KMS-11 (cell line): ENCODE data around the gene C19orf25.

Experiments
- H2AFZ ChIP-seq: fragments of 200-600 bp; sonication (generic); 2 replicates; pipeline ENCODE4 v1.6.1; 2016; ENCODE audit warnings: antibody characterized with exemption, mixed run types, low read depth
- H3K27ac ChIP-seq: fragments of 200-600 bp; sonication (generic); 2 replicates; pipeline ENCODE4 v1.6.1; 2016; ENCODE audit warnings: mild to moderate bottlenecking, mixed run types
- H3K27me3 ChIP-seq: fragments of 200-600 bp; sonication (generic); 2 replicates; pipeline ENCODE4 v1.6.1; 2017; ENCODE audit warnings: mild to moderate bottlenecking, low read depth, mixed run types, moderate library complexity; ENCODE audit not compliant: insufficient read depth
- H3K36me3 ChIP-seq: fragments of 200-600 bp; sonication (generic); 2 replicates; pipeline ENCODE4 v1.6.1; 2017; ENCODE audit warnings: mild to moderate bottlenecking, mixed run types; ENCODE audit not compliant: insufficient read depth
- H3K4me1 ChIP-seq: fragments of 200-600 bp; sonication (generic); 2 replicates; pipeline ENCODE4 v1.6.1; 2016; ENCODE audit warnings: mild to moderate bottlenecking, low read depth, mixed run types; ENCODE audit not compliant: poor library complexity, severe bottlenecking
- H3K4me2 ChIP-seq: fragments of 200-600 bp; sonication (generic); 2 replicates; pipeline ENCODE4 v1.7.0; 2016; ENCODE audit warnings: mild to moderate bottlenecking, mixed run types
- H3K4me3 ChIP-seq: fragments of 200-600 bp; sonication (generic); IDR thresholded peaks from 2 replicates; pipeline ENCODE4 v1.6.1; 2017; ENCODE audit warnings: low read depth, low read length, mixed read lengths; ENCODE audit not compliant: insufficient read depth
- H3K79me2 ChIP-seq: fragments of 200-600 bp; sonication (generic); 2 replicates; pipeline ENCODE4 v1.6.1; 2016; ENCODE audit warnings: low read depth, mixed run types; ENCODE audit not compliant: insufficient read depth
- H3K9ac ChIP-seq: fragments of 200-600 bp; sonication (generic); 2 replicates; pipeline ENCODE4 v1.6.1; 2016; ENCODE audit warnings: mild to moderate bottlenecking, mixed run types
- H4K20me1 ChIP-seq: fragments of 200-600 bp; sonication (generic); 2 replicates; pipeline ENCODE4 v1.6.1; 2016; ENCODE audit warnings: mild to moderate bottlenecking, mixed run types; ENCODE audit not compliant: insufficient read depth
- TF ChIP-seq, protein P1 (sequence below): fragments of 200-600 bp; sonication (generic); conservative IDR thresholded peaks from 2 replicates; pipeline ENCODE4 v1.6.1; 2017; ENCODE audit warnings: low read depth, mild to moderate bottlenecking, antibody characterized with exemption, low read length, moderate library complexity, mixed read lengths

C19orf25 gene

GRCh38 chr19:1434040-1434366 lies 45.0 kb downstream of the C19orf25 start:
- TF ChIP-seq, protein P1, sequence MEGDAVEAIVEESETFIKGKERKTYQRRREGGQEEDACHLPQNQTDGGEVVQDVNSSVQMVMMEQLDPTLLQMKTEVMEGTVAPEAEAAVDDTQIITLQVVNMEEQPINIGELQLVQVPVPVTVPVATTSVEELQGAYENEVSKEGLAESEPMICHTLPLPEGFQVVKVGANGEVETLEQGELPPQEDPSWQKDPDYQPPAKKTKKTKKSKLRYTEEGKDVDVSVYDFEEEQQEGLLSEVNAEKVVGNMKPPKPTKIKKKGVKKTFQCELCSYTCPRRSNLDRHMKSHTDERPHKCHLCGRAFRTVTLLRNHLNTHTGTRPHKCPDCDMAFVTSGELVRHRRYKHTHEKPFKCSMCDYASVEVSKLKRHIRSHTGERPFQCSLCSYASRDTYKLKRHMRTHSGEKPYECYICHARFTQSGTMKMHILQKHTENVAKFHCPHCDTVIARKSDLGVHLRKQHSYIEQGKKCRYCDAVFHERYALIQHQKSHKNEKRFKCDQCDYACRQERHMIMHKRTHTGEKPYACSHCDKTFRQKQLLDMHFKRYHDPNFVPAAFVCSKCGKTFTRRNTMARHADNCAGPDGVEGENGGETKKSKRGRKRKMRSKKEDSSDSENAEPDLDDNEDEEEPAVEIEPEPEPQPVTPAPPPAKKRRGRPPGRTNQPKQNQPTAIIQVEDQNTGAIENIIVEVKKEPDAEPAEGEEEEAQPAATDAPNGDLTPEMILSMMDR = no peak
- Histone ChIP-seq H3K4me1 (no peaks in the 10 kb centered on the region), H3K4me2 (no peak overlapping the region), H3K9ac (no peak overlapping the region), H3K4me3 (no peak overlapping the region), H4K20me1 (no peaks in the 10 kb centered on the region; the same call in 1 of the 2 replicates), H3K36me3 (no peaks in the 10 kb centered on the region), H3K27me3 (no peaks in the 10 kb centered on the region), H2AFZ (no peak overlapping the region), H3K27ac (no peak overlapping the region), H3K79me2 (peaks cover 7% of the 10 kb centered on the region)

- H3K36me3 ChIP-seq = no peaks in the 10 kb centered on the region
- peaks cover under 1% of the 10 kb centered on the region; the same call in 1 of the 2 replicates for H3K79me2 ChIP-seq
Measured at GRCh38 chr19:1433119-1434039, 45.6 kb downstream of the C19orf25 start.

DNA sequence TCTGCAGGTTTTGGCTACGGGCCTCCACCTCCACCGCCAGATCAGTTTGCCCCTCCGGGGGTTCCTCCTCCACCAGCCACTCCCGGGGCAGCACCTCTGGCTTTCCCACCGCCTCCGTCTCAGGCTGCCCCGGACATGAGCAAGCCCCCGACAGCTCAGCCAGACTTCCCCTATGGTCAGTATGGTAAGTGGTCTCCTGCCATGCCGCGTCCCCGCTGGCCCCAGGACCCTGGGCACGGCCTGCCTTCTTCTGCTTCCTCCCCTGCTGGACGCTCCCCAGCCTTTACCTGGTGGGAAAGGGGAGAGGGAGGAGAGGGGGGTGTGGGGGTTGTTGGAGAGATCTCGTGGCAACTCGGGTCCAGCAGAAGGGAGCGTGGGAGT lies 46.5 kb downstream of the C19orf25 start:
- Histone ChIP-seq H3K79me2 (no peaks in the 10 kb centered on the region), H4K20me1 (no peaks in the 10 kb centered on the region), H3K4me2 (no peak overlapping the region), H3K36me3 (no peaks in the 10 kb centered on the region), H3K27ac (no peak overlapping the region), H3K27me3 (no peaks in the 10 kb centered on the region), H3K4me3 (no peak overlapping the region), H2AFZ (no peak overlapping the region), H3K4me1 (no peaks in the 10 kb centered on the region), H3K9ac (no peak overlapping the region)
- TF ChIP-seq, protein P1 = no peak

More at GRCh38 chr19:1433119-1434039, 45.6 kb downstream of the C19orf25 start:
- H3K9ac ChIP-seq = no peak overlapping the region
- no peak overlapping the region for H3K4me3 ChIP-seq
- no peaks in the 10 kb centered on the region for H4K20me1 ChIP-seq
- H3K4me1 ChIP-seq = no peaks in the 10 kb centered on the region
- no peaks in the 10 kb centered on the region for H3K27me3 ChIP-seq
- H2AFZ ChIP-seq = no peak overlapping the region
- TF ChIP-seq, protein P1 = no peak
- no peak overlapping the region for H3K27ac ChIP-seq
- no peak overlapping the region for H3K4me2 ChIP-seq

GRCh38 chr19:1431759-1432506 lies 47.1 kb downstream of the C19orf25 start:
- H3K36me3 ChIP-seq = no peaks in the 10 kb centered on the region
- H3K4me1 ChIP-seq = no peaks in the 10 kb centered on the region
- H4K20me1 ChIP-seq = no peaks in the 10 kb centered on the region
- H3K27me3 ChIP-seq = no peaks in the 10 kb centered on the region
- no peak overlapping the region for H3K9ac ChIP-seq
- no peak overlapping the region for H3K4me3 ChIP-seq
- no peak overlapping the region for H2AFZ ChIP-seq
- H3K79me2 ChIP-seq = no peaks in the 10 kb centered on the region
- no peak overlapping the region for H3K27ac ChIP-seq
- TF ChIP-seq, protein P1 = no peak
- H3K4me2 ChIP-seq = no peak overlapping the region
